Naive thymus-derived CD8-positive, alpha-beta T cell (primary cell): ENCODE data around the gene PRKCE. TPM values are rescaled to one million over a fixed set of nuclear protein-coding genes. Genes with fewer than 3 reads are reported as not detected.

ENCODE experiments used
- ATAC-seq, 2 donors: fragments of 150-1000 bp; cut with Tn5 transposase in 1 of 2; sonication (Bioruptor Pico), chemical (Tn5 transposase) in 1 of 2; 1 replicate in 1 of 2; 2 replicates in 1 of 2; pipeline ENCODE4 v1.10.0; 2021; ENCODE audit warnings: mild to moderate bottlenecking in 2 of 2, moderate library complexity in 2 of 2
- POLR2A ChIA-PET: fragments of 350-600 bp; sonication (Branson Sonifier 250); formaldehyde crosslinking; loops from one replicate; lab custom pipeline; 2021; ENCODE audit warnings: antibody characterized with exemption; lab: Charles Lee
- DNase-seq, 10 donors: peaks; one replicate each; pipeline versions ENCODE4 v3.0.0 to v3.0.0-alpha.2; 2020 to 2022
- H3K27ac Mint-ChIP-seq, 10 donors: one replicate each; pipeline ENCODE4 v1.8.0; 2020 to 2022; ENCODE audit warnings: mild to moderate bottlenecking in 10 of 10, mixed read lengths in 10 of 10, moderate library complexity in 4 of 10, inconsistent platforms in 1 of 10
- H3K27me3 Mint-ChIP-seq, 5 donors: one replicate each; pipeline ENCODE4 v1.8.0; 2021 to 2022; ENCODE audit warnings: mixed read lengths in 5 of 5
- H3K36me3 Mint-ChIP-seq, 3 donors: one replicate each; pipeline ENCODE4 v1.8.0; 2020 to 2022; ENCODE audit warnings: mixed read lengths in 3 of 3, mild to moderate bottlenecking in 2 of 3, inconsistent platforms in 1 of 3
- H3K4me1 Mint-ChIP-seq, 4 donors: one replicate each; pipeline ENCODE4 v1.8.0; 2021 to 2022; ENCODE audit warnings: mixed read lengths in 4 of 4
- H3K4me3 Mint-ChIP-seq, 10 donors: one replicate each; pipeline ENCODE4 v1.8.0; 2020 to 2022; ENCODE audit warnings: mild to moderate bottlenecking in 10 of 10, mixed read lengths in 10 of 10, moderate library complexity in 6 of 10, inconsistent platforms in 1 of 10
- H3K9me3 Mint-ChIP-seq, 9 donors: one replicate each; pipeline ENCODE4 v1.8.0; 2020 to 2022; ENCODE audit warnings: mixed read lengths in 9 of 9, mild to moderate bottlenecking in 3 of 9, inconsistent platforms in 1 of 9, moderate library complexity in 1 of 9
- polyA plus RNA-seq, 3 donors: library from polyadenylated mRNA; unstranded; fragments of 300-500 nt; fragmentation: Illumina TruSeq; gene quantifications; one replicate each; pipeline ENCODE4 v1.2.3, GENCODE V29; 2021
- total RNA-seq, 8 experiments: library from RNA in 2 of 8; stranded (reverse) in 2 of 8; gene quantifications; one replicate each; pipeline ENCODE4 v1.2.3 and lab custom pipeline; 2021 to 2026

Gene PRKCE
- total RNA-seq (10 to 100 TPM; 19.1 to 20.2 TPM), polyA plus RNA-seq (1 to 10 TPM; 1.6 to 2.7 (median 2.4) TPM), total RNA-seq (lab: John Stamatoyannopoulos, UW) (10.3 to 22.6 (median 16.6) reads per million in 6 experiments)

GRCh38 chr2:45651415-45652089 is at the start of gene PRKCE:
Gene PRKCE, plus strand, starts transcription at chr2:45651675.
- no peaks in the 10 kb centered on the region for H3K36me3 Mint-ChIP-seq
- POLR2A ChIA-PET, result interaction anchor here (1.3 to 1.5 kb wide), 3 partner anchors 41 to 127 kb away, joined by 4 read pairs; partner anchors contain the start of gene SRBD1
- H3K9me3 Mint-ChIP-seq, result peaks cover 0 to 2% (median 0%) of the 10 kb centered on the region in 9 donors
- peaks cover 29 to 38% (median 37%) of the 10 kb centered on the region in 4 donors for H3K4me1 Mint-ChIP-seq
- H3K27ac Mint-ChIP-seq, result peak within 1 kb of the TSS; percentile 86 to 99 (median 96)
- H3K27me3 Mint-ChIP-seq, result peaks cover 0 to 2% (median 0%) of the 10 kb centered on the region in 5 donors
- peak within 1 kb of the TSS; percentile 87 to 99 (median 94) for H3K4me3 Mint-ChIP-seq
- peak; percentile 19 to 27 for ATAC-seq
- peak in 6 of 10 donors; percentile 18 to 72 (median 35) for DNase-seq

DNA sequence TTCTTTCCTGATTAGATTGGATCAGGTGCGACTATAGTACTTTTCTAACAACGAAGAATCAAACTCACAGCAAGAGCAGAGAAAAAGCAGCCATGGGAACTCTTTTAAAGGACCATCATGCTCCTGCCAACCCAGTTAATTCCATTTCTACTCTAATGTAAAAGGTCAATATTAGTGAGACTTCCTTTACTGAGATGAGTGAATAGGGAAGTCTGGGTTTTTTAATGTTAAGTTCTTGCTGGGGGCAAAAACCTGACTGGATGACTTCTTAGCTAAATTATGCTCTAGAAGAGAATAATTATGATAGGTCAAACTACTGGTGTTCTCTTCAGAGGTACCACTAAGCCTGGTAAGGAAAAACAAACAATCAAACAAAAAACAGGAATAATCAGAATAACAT is 48.9 kb upstream of the PRKCE start:
- Mint-ChIP-seq H3K27ac (no peak overlapping the region), H3K4me3 (no peak overlapping the region), H3K36me3 (peaks cover 27 to 70% (median 45%) of the 10 kb centered on the region in 3 donors), H3K4me1 (peaks cover 11 to 34% (median 13%) of the 10 kb centered on the region in 4 donors), H3K9me3 (no peaks in the 10 kb centered on the region), H3K27me3 (no peaks in the 10 kb centered on the region)
- ATAC-seq, result no peak
- DNase-seq, result no peak
- POLR2A ChIA-PET, result no interaction called here

DNA sequence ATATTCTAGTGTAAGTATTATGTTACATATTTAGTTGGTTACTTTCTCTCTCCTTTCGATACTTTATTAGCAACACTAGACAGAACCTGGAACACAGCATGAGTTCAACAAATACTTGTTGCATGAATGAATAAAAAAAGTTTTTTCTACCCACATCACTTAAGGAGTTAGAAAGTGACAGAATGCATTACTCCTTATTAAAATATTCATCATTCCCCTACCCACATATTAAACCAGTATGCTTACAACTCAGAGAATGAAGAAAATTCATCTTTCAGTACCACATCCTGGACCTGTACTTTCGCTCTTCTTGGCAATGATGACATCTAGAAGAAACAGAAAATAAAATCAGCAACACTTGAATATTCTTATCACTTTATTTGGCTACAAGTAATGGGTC is 46.4 kb upstream of the PRKCE start:
- no peaks in the 10 kb centered on the region for H3K27me3 Mint-ChIP-seq
- H3K36me3 Mint-ChIP-seq, result peaks cover 14 to 47% (median 29%) of the 10 kb centered on the region in 3 donors
- DNase-seq (no peak), ATAC-seq (no peak)
- POLR2A ChIA-PET, result no interaction called here
- H3K4me1 Mint-ChIP-seq, result peaks cover 18 to 37% (median 24%) of the 10 kb centered on the region in 4 donors
- H3K4me3 Mint-ChIP-seq, result no peak overlapping the region
- no peak overlapping the region for H3K27ac Mint-ChIP-seq
- no peaks in the 10 kb centered on the region for H3K9me3 Mint-ChIP-seq

DNA sequence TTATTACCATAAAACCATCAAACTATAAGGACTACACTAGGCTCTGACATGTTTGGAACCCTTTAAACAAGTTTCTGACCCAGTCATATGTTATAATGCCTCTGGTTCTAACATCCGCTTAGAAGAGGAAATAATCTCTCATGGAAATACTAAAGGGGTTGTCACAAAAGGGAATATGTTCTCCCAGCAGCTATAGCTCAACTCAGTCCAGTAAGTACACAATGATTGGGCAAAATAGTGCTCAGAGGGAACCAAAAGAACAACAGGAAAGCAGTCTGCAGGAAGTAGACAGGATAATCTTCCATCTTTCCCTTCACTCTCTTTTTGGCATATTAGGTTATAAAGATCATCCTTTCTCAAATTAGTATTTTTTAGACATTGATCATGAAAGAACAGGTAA is 44.7 kb upstream of the PRKCE start:
- POLR2A ChIA-PET, result no interaction called here
- Mint-ChIP-seq H3K36me3 (peaks cover 9 to 31% (median 15%) of the 10 kb centered on the region in 3 donors), H3K9me3 (no peaks in the 10 kb centered on the region), H3K27ac (no peak overlapping the region), H3K4me3 (no peak overlapping the region), H3K4me1 (peaks cover 19 to 44% (median 36%) of the 10 kb centered on the region in 4 donors), H3K27me3 (no peaks in the 10 kb centered on the region)
- DNase-seq (no peak), ATAC-seq (no peak)

DNA sequence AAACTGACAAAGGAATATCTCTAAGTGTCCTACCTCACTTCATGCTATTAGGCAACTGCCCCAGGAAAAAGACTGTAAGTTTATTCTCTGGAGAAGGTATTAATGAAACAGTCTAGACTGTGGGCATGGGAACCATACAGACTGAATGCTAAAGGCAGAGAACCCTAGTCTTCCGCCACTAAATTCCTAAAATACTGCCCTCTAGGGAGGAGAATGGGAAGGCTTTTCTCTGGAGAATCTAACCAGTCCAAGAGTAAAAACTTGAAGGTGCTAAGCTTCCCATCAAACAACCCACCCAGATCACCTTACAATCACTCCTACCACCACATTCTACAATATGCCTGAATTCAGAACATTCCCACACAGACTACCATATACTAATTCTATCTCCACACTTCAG is 43.8 kb upstream of the PRKCE start:
- peaks cover 19 to 43% (median 35%) of the 10 kb centered on the region in 4 donors for H3K4me1 Mint-ChIP-seq
- H3K27me3 Mint-ChIP-seq, result no peaks in the 10 kb centered on the region
- DNase-seq (no peak), ATAC-seq (no peak)
- POLR2A ChIA-PET, result no interaction called here
- peaks cover 5 to 26% (median 10%) of the 10 kb centered on the region in 3 donors for H3K36me3 Mint-ChIP-seq
- H3K9me3 Mint-ChIP-seq, result no peaks in the 10 kb centered on the region
- H3K4me3 Mint-ChIP-seq, result peak overlapping the region in 1 of 10 donors; percentile 7
- peak overlapping the region in 2 of 10 donors; percentile 9 to 50 for H3K27ac Mint-ChIP-seq

DNA sequence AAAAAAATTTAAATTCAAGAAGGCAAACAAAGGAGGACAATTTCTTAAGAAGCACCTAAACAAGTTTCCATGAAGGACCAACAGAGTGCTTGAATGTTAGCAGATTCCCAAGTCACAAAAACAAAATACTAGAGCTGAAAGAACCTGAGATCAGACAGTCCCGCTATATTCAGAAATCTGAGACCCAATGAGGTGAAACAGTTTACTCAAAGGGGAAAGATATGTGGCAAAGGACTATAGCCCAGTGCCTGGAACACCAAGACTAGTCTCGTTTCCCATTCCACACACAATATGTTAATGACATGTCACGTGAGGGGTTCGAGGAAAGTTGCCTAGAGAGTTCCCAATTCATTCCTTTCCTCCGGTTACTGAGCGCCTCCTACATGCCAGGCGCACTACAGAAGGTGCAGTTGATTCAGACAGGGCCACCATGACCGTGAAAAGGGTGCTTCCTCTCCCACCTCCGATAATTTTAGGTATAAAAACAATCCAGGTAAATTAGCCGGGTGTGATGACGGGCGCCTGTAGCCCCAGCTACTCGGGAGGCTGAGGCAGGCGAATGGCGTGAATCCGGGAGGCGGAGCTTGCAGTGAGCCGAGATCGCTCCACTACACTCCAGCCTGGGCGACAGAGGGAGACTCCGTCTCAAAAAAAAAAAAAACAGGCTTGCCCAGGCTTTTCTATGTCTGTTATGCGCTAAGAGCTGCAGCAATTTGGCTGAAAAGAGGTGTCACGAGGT is 41.0 kb upstream of the PRKCE start:
- ATAC-seq, result peak; percentile 67 to 72
- Mint-ChIP-seq H3K4me3 (peak overlapping the region; percentile 93 to 99 (median 97)), H3K36me3 (peaks cover 0 to 2% (median 0%) of the 10 kb centered on the region in 3 donors)

DNA sequence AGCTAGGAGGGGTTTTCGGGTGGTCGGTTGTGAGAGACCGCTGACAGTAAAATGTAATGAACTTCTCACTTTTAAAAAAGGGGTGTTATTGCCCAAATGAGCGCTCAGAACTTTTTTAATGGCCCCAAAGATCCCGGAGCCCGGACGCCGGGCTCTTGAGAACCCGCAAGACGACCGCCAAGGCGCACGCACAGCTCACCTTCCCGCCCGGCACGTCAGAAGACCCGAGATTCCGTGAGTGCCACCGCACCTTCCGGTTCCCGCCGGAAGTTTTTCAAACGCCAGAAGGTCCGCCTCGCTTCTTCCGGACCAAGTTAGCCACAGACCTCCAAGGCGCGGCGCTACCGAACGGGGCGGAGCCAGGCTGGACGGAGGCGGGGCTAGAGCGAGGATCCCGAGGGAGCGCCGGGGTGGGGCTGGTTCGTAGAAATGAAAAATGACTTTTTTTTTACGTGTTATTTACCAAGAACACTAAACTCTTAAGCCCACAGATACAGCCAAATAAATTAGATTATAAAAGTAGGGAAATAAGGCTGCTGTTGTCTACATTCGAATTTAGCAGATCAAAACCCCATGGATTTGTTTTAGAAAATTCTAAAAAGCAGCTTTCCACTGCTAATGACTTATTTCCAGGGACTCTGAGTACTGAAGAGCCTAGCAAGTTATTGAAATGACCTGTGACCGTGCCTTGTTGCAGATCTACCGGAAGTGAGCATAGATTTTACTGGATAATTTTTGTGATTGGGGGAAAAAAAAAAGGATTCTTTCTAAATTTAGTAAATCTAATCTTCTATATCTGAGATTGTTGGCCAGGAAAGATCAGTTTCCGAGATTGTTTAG is 40.2 kb upstream of the PRKCE start, which contains the start of gene SRBD1:
Gene SRBD1, minus strand, starts transcription at position 248 of the 840 bp plus-strand sequence. CDS start 5,826 bp downstream, outside the sequence.
- H3K27ac Mint-ChIP-seq, result peak within 1 kb of the TSS; percentile 92 to 99 (median 97)
- no peaks in the 10 kb centered on the region for H3K9me3 Mint-ChIP-seq
- peak within 1 kb of the TSS; percentile 93 to 99 (median 97) for H3K4me3 Mint-ChIP-seq
- peaks cover 14 to 34% (median 28%) of the 10 kb centered on the region in 4 donors for H3K4me1 Mint-ChIP-seq
- POLR2A ChIA-PET, result interaction anchor here (0.5 to 1.5 kb wide), 4 partner anchors 14 to 1614 kb away, joined by 3 to 4 read pairs (median 3); partner anchors contain the start of gene PRKCE
- H3K36me3 Mint-ChIP-seq, result peaks cover 0 to 2% (median 0%) of the 10 kb centered on the region in 3 donors
- ATAC-seq (peak; percentile 80 to 89), DNase-seq (peak; percentile 73 to 87 (median 80))
- H3K27me3 Mint-ChIP-seq, result no peaks in the 10 kb centered on the region

More for the DNA sequence above, 41.0 kb upstream of the PRKCE start:
- Mint-ChIP-seq H3K9me3 (no peaks in the 10 kb centered on the region), H3K4me1 (peaks cover 14 to 34% (median 28%) of the 10 kb centered on the region in 4 donors), H3K27ac (peak overlapping the region; percentile 92 to 99 (median 97)), H3K27me3 (no peaks in the 10 kb centered on the region)
- POLR2A ChIA-PET, result interaction anchor here (0.5 to 1.5 kb wide), 4 partner anchors 13 to 1614 kb away, joined by 3 to 4 read pairs (median 3); partner anchors contain the start of gene PRKCE
- DNase-seq, result peak in 5 of 10 donors; percentile 7 to 49 (median 36)

GRCh38 chr2:45612285-45612684 is 39.2 kb upstream of the PRKCE start:
- no peaks in the 10 kb centered on the region for H3K27me3 Mint-ChIP-seq
- no peak for DNase-seq
- ATAC-seq, result no peak
- peak overlapping the region in 3 of 10 donors; percentile 95 to 99 (median 97) for H3K4me3 Mint-ChIP-seq
- H3K4me1 Mint-ChIP-seq, result peaks cover 14 to 32% (median 26%) of the 10 kb centered on the region in 4 donors
- H3K27ac Mint-ChIP-seq, result peak overlapping the region in 9 of 10 donors; percentile 92 to 99 (median 97)
- peaks cover 0 to 2% (median 0%) of the 10 kb centered on the region in 3 donors for H3K36me3 Mint-ChIP-seq
- H3K9me3 Mint-ChIP-seq, result no peaks in the 10 kb centered on the region
- POLR2A ChIA-PET, result no interaction called here

GRCh38 chr2:45612731-45613130 is 38.7 kb upstream of the PRKCE start:
- H3K36me3 Mint-ChIP-seq, result peaks cover 0 to 2% (median 0%) of the 10 kb centered on the region in 3 donors
- ATAC-seq (no peak), DNase-seq (no peak)
- POLR2A ChIA-PET, result no interaction called here
- H3K9me3 Mint-ChIP-seq, result no peaks in the 10 kb centered on the region
- no peaks in the 10 kb centered on the region for H3K27me3 Mint-ChIP-seq
- no peak overlapping the region for H3K4me3 Mint-ChIP-seq
- peak overlapping the region in 3 of 10 donors; percentile 58 to 97 (median 58) for H3K27ac Mint-ChIP-seq
- H3K4me1 Mint-ChIP-seq, result peaks cover 13 to 29% (median 25%) of the 10 kb centered on the region in 4 donors

DNA sequence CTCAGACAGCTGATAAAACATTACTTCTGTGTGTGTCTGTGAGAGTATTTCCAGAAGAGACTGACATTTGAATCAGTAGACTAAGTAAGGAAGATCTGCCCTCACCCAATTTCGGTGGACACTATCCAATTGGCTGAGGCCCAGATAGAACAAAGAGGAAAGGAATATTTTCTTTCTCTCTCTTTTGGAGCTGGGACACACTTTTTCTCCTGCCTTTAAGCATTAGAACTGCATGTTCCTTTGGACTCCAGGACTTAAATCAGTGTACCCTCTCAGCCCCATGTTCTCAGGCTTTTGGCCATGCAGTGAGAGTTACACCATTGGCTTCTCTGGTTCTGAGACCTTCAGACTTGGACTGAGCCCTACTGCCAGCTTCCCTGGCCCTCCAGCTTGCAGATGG is 37.1 kb upstream of the PRKCE start:
- no peak overlapping the region for H3K27ac Mint-ChIP-seq
- POLR2A ChIA-PET, result no interaction called here
- peaks cover 4 to 21% (median 16%) of the 10 kb centered on the region in 4 donors for H3K4me1 Mint-ChIP-seq
- H3K36me3 Mint-ChIP-seq, result peaks cover 0 to 2% (median 0%) of the 10 kb centered on the region in 3 donors
- ATAC-seq, result no peak
- no peaks in the 10 kb centered on the region for H3K9me3 Mint-ChIP-seq
- DNase-seq, result no peak
- H3K4me3 Mint-ChIP-seq, result no peak overlapping the region
- peaks cover 0 to 5% (median 0%) of the 10 kb centered on the region in 5 donors for H3K27me3 Mint-ChIP-seq

DNA sequence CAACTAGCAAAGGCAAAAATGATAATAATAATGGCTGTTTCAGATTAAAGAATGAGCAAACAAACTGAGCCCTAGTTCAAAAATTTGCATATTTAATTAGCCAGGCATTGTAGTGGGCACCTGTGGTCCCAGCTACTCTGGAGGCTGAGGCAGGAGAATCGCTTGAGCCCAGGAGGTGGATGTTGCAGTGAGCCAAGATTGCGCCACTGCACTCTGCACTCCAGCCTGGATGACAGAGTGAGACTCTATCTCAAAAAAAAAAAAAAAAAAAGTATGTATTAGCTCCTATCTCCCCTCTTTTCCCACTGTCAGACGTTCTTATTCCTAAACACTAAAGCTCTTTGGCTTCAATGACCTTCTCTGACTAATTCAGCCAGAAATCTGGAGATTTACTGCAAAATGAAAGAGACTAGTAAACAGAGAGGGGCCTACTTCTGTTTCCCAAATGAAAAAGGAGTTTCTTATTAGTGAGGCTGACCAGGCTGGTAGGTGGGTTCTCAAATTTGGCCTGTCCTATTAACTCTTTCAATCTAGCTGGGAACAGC is 36.5 kb upstream of the PRKCE start:
- H3K9me3 Mint-ChIP-seq, result no peaks in the 10 kb centered on the region
- ATAC-seq (no peak), DNase-seq (no peak)
- POLR2A ChIA-PET, result no interaction called here
- no peak overlapping the region for H3K27ac Mint-ChIP-seq
- peaks cover under 1 to 15% (median 10%) of the 10 kb centered on the region in 4 donors for H3K4me1 Mint-ChIP-seq
- no peaks in the 10 kb centered on the region for H3K36me3 Mint-ChIP-seq
- H3K27me3 Mint-ChIP-seq, result peaks cover 0 to 11% (median 1%) of the 10 kb centered on the region in 5 donors
- H3K4me3 Mint-ChIP-seq, result no peak overlapping the region
